ENCODE data around the gene IL1R2.
"Not testable (repeated sequence)": the region's sequence is repeated elsewhere in the genome, so short reads cannot be mapped to it uniquely, and the experiment has no call there.

IL1R2 gene

GRCh38 chr2:102000813-102001766, 9.3 kb downstream of the IL1R2 start:
- no peak for DNase-seq

- no peak for DNase-seq
Measured at GRCh38 chr2:102001767-102002142, 10.0 kb downstream of the IL1R2 start.

- no peak for DNase-seq
Measured at GRCh38 chr2:102002228-102002627, 10.5 kb downstream of the IL1R2 start.

- not testable (repeated sequence) for DNase-seq
Measured at GRCh38 chr2:102002909-102003308, 11.1 kb downstream of the IL1R2 start.

DNA sequence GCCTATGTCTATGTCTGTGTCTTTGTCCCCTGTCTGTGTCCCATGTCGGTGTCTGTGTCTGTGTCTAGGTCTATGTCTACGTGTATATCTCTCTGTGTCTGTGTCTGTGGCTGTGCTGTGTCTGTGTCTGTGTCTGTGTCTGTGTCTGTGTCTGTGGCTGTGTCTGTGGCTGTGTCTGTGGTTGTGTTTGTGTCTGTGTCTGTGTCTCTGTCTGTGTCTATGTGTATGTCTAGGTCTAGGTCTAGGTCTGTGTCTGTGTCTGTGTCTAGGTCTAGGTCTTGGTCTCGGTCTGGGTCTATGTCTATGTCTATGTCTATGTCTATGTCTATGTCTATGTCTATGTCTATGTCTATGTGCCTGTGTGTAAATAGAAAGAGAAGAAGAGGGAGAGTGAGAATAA, 11.9 kb downstream of the IL1R2 start:
- DNase-seq: no peak

GRCh38 chr2:102004581-102004980, 12.8 kb downstream of the IL1R2 start:
- DNase-seq: no peak

- no peak for DNase-seq
Measured at GRCh38 chr2:102005449-102005848, 13.7 kb downstream of the IL1R2 start.

GRCh38 chr2:102005989-102006885, 14.5 kb downstream of the IL1R2 start:
- DNase-seq: peak; percentile 28 to 46

DNA sequence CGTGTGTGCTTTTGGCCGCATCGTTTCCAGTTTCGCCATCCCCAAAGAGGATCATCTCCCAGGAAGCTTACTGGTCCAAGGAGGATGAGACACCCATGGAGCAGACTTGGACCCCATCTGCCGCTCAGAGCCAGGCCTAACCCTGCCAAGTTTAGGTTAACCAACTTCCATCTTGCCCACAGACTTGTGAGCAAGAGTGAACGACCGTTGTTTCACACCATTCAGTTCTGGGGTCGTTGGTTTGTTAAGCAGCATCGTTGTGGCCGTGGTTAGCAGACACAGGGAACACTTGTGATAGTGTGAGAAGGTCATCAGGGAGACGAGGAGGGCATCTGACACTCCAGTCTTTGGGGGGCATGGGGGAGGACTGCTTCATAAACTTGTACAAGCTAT, 15.1 kb downstream of the IL1R2 start:
- DNase-seq: no peak

DNA sequence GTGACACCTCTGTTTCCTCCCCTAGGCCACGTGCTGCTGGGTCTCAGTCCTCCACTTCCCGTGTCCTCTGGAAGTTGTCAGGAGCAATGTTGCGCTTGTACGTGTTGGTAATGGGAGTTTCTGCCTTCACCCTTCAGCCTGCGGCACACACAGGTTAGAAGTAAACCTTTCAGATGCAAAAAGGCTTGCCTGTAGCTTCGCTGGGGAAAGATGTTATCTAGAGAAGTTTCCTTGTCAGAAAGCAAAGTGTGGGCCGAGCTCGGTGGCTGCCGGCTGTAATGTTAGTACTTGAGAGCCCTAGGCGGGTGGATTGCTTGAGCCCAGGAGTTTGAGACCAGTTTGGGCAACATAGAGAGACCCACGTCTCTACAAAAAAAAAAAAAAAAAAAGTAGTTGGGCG, 16.7 kb downstream of the IL1R2 start:
- no peak for DNase-seq

DNA sequence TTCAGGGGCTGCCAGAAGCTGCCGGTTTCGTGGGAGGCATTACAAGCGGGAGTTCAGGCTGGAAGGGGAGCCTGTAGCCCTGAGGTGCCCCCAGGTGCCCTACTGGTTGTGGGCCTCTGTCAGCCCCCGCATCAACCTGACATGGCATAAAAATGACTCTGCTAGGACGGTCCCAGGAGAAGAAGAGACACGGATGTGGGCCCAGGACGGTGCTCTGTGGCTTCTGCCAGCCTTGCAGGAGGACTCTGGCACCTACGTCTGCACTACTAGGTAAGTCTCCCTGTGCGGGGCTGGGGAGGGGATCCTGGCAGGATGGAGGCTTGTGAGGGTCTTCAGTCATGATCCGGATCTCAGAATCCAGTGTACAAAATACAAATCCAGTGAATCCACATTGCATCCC, 17.8 kb downstream of the IL1R2 start:
- DNase-seq: no peak

DNA sequence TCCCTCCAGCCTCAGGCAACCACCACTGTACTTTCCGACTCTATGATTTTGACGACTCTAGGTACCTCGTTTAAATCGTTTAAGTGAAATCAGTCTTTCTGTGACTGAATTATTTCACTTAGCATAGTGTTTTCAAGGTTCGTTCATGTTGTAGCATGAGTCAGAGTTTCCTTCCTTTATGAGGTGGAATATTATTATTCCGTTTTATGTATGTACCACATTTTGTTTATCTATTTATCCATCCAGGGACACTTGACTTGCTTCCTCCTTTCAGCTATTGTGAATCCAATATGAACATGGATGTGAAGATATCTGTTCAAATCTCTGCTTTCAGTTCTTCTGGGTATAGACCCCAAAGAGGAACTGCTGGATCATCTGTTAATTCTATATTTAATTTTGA, 19.1 kb downstream of the IL1R2 start:
- DNase-seq: no peak

DNA sequence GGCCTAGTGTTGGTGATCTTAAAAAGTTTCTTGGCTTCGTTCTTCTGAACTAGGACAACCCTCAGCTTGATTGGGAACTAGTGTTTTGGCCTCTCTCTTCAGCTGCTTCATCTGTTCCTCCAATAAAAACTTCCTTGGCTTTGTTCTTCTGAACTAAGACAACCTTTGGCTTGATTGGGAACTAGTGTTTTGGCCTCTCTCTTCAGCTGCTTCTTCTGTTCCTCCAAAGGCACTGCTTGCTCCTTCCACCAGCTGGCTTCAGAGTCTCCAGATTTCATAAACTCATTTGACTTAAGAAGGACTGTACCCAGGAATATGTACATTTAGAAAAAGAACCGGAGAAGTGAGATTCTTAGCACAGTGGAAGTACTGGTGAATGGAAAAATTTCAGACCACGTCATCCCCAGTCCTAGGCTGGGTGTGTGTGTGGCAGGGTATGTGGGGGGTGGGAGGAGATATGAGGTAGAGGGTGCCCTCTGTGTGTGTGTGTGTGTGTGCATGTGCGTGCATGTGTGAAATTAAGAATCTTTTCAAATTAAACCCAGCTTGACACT, 20.4 kb downstream of the IL1R2 start:
- DNase-seq: no peak

DNA sequence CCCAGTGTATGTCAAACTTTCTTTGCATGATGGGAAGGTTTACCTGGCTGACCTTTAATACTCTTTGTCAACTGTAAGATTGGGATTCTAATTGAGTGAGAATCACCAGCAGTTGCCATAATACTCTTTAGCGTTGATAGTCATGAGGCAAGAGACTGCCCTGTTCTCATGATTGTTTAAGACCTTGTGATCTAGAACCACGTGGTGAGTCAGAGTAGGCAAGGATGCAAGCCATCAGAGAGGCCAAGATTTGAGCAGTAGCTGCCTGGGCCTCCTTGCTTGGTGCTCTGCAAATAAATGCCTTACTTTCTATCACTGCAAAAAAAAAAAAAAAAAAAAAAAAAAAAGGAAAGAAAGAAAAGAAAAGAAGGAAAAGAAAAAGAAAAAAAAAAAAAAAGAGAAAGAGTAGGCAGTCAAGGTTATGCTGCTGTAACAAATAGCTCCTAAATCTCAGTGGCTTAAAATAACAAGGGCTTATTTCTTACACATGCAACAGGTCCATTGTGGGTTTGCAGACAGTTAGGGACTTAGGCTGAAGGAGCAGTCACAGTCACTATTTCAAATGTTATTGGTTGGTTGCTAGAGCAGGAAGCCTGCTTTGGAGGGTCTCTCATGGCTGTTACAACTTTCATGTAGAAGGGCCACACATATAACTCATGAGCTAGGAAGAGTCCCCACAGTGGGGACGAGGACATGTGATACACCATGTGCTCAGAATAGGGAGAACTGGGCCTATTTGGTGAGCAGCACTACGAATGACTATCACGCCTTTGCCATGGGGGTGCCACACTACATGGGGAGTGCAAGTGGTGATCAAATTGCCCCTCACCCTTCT, 21.7 kb downstream of the IL1R2 start:
- no peak for DNase-seq

GRCh38 chr2:102014041-102014345, 22.2 kb downstream of the IL1R2 start:
- no peak for DNase-seq

DNA sequence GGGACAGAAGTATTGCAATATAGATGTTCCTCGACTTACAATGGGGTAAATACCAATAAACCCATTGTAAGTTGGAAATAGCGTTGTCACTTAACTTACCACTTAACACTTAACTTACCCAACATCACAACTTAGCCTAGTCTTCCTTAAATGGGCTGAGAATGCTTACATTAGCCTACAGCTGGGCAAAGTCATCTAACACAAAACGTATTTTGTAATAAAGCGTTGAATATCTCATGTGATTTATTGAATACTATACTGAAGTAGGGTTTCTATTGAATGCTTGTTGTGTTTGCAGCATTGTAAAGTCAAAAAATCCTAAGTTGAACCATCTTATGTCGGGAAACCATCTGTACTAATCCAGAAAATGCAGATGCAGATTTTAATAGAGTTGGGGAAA, 23.6 kb downstream of the IL1R2 start:
- DNase-seq: no peak

GRCh38 chr2:102016399-102016955, 24.7 kb downstream of the IL1R2 start:
- no peak for DNase-seq

- DNase-seq: no peak
Measured at GRCh38 chr2:102018823-102019445, 27.2 kb downstream of the IL1R2 start.

- DNase-seq: peak; percentile 81 to 89
Measured at GRCh38 chr2:102020596-102021170, 28.9 kb downstream of the IL1R2 start.

GRCh38 chr2:102021779-102022178, 30.0 kb downstream of the IL1R2 start:
- DNase-seq: no peak

GRCh38 chr2:102022884-102023539, 31.3 kb downstream of the IL1R2 start:
- DNase-seq: no peak

Data from activated CD4-positive, alpha-beta T cell treated with anti-CD3 and anti-CD28 coated beads for 4 hours (primary cell).